ENCODE data around the gene OR4D10. TPM values are rescaled to one million over a fixed set of nuclear protein-coding genes. Genes with fewer than 3 reads are reported as not detected.

OR4D10 gene
- polyA plus RNA-seq, 10 donors: not detected

DNA sequence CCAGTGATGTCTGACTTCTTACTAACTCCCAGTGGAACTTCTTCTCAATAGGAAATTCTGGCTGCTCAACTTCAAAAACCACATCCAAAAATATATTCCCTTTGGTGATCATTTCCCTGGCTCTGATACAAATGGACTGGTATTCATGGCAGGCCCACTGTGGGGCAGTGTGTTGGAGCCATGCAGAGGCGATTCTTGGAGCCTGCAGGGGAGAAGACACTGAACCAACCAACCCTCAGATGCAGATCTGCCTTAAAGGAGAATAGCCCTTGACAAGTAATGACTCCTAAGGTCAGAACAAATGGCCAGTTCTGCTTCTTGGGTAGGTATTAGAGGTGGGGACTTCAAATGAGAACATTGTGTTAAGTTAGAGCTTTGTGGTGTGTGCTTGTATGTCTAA lies 50.4 kb downstream of the OR4D10 start:
- DNase-seq: no peak

- DNase-seq: no peak
Measured at GRCh38 chr11:59528711-59529110, 55.6 kb downstream of the OR4D10 start.

Other genes starting within 250 kb of the OR4D10 start
- gene OR5AN1, start 114.4 kb upstream of the OR4D10 start, polyA plus RNA-seq (ENCODE audit: insufficient read length in 10 of 10): not detected
- gene OR5A2, start 46.9 kb upstream of the OR4D10 start, polyA plus RNA-seq (ENCODE audit: insufficient read length in 10 of 10): under 1 TPM in 3 of 10 donors, not detected in 7; 0.03 TPM
- gene OR5A1, start 36.8 kb upstream of the OR4D10 start, polyA plus RNA-seq (ENCODE audit: insufficient read length in 10 of 10): under 1 TPM in 1 of 10 donors, not detected in 9; 0.03 TPM
- gene OR4D6, start 16.4 kb upstream of the OR4D10 start, polyA plus RNA-seq (ENCODE audit: insufficient read length in 10 of 10): not detected
- not detected for gene OR4D11, start 30.3 kb downstream of the OR4D10 start, polyA plus RNA-seq (ENCODE audit: insufficient read length in 10 of 10)
- gene OR4D9, start 38.2 kb downstream of the OR4D10 start, polyA plus RNA-seq (ENCODE audit: insufficient read length in 10 of 10): under 1 TPM in 4 of 10 donors, not detected in 6; 0.03 to 0.05 (median 0.03) TPM
- 10 to 100 TPM; 42.7 to 64.8 (median 47.5) TPM for gene OSBP, start 142.5 kb downstream of the OR4D10 start, polyA plus RNA-seq (ENCODE audit: insufficient read length in 10 of 10)
- 10 to 100 TPM; 21.2 to 33.3 (median 27.2) TPM for gene PATL1, start 195.7 kb downstream of the OR4D10 start, polyA plus RNA-seq (ENCODE audit: insufficient read length in 10 of 10)
- not detected for gene OR10V1, start 240.5 kb downstream of the OR4D10 start, polyA plus RNA-seq (ENCODE audit: insufficient read length in 10 of 10)